ENCODE data around the gene TMEM150A.

The TMEM150A gene

DNA sequence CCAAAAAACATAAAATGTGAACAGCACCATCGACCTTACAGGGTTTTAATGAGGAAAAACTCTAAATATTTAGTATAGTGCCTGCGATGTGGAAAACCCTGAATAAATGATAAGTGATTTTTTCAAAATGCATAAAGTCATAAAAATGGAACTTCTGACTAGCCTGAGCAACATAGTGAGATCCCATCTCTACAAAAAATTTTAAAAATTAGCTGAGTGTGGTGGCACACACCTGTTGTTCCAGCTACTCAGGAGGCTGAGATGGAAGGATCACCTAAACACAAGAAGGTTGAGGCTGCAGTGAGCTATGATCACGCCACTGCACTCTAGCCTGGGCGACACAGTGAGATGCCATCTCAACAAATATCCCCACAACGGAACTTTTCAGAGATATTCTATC lies 45.4 kb downstream of the TMEM150A start:
- no peak overlapping the region for H3K4me3 ChIP-seq (ENCODE audit: low read depth, low read length)
- no peak for DNase-seq (ENCODE audit: low read depth, low spot score)
- in situ Hi-C loops (cut with HindIII; ENCODE audit: low sequenced_read_pairs): no loop called here
- TF ChIP-seq, protein P1, sequence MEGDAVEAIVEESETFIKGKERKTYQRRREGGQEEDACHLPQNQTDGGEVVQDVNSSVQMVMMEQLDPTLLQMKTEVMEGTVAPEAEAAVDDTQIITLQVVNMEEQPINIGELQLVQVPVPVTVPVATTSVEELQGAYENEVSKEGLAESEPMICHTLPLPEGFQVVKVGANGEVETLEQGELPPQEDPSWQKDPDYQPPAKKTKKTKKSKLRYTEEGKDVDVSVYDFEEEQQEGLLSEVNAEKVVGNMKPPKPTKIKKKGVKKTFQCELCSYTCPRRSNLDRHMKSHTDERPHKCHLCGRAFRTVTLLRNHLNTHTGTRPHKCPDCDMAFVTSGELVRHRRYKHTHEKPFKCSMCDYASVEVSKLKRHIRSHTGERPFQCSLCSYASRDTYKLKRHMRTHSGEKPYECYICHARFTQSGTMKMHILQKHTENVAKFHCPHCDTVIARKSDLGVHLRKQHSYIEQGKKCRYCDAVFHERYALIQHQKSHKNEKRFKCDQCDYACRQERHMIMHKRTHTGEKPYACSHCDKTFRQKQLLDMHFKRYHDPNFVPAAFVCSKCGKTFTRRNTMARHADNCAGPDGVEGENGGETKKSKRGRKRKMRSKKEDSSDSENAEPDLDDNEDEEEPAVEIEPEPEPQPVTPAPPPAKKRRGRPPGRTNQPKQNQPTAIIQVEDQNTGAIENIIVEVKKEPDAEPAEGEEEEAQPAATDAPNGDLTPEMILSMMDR (IDR thresholded peaks at IDR 0.05; ENCODE audit: low read depth, low read length): no peak

DNA sequence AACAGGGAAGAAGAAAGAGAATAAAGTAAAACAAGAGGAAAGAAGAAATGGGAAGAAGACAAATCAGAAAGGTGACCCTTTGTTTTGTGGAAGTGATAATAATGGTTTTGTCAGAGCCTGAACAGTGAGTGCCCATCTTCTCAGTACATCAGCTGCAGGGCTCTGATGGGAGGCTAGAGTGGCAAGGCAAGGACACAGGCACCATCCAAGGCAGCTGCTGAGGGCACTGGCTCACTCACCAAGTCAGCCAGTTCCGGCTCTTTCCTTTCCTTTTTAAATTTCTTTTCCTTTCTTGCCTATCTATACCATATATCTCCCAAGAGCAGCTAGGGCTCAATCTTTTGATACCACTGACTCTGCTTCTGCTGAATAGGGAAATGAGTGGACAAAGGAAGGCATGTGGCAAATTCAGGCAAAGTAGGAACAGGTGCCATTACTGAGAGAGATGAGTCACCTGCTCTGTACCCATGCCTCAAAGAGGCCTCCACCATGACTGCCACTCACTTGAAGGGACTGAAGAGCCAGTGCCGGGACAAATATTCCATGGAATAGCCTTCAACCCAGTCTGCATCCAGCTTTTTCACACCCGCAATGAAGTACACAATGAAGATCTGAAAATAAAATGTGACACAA lies 47.4 kb downstream of the TMEM150A start:
- H3K4me3 ChIP-seq (ENCODE audit: low read depth, low read length): no peak overlapping the region
- DNase-seq (ENCODE audit: low read depth, low spot score): no peak
- TF ChIP-seq, protein P1 (IDR thresholded peaks at IDR 0.05; ENCODE audit: low read depth, low read length): no peak
- in situ Hi-C loops (cut with HindIII; ENCODE audit: low sequenced_read_pairs): no loop called here

DNA sequence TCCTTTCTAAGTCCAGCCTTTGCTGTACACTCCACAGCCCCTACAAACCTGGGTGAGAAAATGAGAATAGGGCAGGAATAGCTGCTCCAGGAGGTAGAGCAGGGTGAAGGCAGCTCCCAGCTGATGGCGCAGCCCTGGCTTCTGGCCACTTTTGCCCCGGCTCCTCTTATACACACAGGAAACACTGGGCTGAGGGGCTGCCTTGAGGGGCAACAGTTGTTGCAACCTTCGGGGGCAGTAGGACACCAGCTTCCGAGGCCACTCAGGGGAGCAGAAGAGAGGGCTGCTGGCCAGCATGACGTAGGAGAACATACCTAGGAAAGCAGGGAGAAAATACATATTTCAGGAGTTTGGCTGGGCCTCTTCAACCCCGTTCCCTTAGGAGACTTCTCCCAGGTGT lies 49.3 kb downstream of the TMEM150A start:
- TF ChIP-seq, protein P1 (IDR thresholded peaks at IDR 0.05; ENCODE audit: low read depth, low read length): no peak
- in situ Hi-C loops (cut with HindIII; ENCODE audit: low sequenced_read_pairs): no loop called here
- H3K4me3 ChIP-seq (ENCODE audit: low read depth, low read length): no peak overlapping the region
- no peak for DNase-seq (ENCODE audit: low read depth, low spot score)

DNA sequence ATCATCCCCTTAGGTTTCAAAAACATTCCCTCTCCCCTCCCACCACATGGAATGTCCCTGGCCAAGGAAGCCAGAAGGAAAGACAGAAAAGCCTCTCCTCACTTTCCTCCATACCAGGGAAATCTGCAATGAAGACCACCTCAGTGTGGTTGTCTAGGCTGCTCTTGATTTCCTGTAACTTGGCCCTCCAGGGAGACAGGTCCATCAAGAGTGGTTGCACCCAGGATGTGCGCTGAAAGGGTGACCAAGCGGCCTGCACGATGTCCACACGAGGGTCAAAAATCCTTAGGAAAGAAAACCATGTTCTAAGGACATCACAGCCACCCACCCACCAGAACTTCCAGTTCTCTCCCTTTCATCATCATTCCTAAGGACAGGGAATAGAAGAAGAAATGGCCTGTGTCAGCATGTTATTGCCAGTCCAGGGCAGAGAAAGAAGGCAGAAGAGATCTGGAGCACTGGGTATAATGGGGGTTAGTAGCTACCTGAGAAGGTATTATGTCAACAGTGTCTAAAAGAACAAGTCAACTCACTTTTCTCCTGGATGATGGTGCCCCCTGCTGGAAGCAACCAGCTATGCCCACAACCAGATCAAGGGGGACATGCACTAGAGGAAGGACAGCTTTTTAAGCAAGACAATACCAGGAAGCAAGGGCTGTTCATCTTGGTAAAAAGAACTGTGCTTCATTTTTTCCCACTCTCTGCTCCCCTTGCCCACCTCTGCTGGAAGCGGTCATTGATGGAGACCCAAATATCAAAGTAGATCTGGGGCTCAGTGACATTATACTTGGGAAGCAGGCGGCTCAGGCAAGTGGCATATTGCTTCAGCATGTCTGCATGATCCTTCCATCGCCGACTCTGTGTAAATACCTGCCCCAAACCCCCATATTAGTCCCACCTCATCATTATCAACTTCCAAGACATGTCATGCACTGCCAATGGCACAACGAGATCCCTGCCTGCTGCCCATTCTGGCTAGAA lies 50.5 kb downstream of the TMEM150A start:
- in situ Hi-C loops (cut with HindIII; ENCODE audit: low sequenced_read_pairs): no loop called here
- TF ChIP-seq, protein P1 (IDR thresholded peaks at IDR 0.05; ENCODE audit: low read depth, low read length): peak; percentile 93

DNA sequence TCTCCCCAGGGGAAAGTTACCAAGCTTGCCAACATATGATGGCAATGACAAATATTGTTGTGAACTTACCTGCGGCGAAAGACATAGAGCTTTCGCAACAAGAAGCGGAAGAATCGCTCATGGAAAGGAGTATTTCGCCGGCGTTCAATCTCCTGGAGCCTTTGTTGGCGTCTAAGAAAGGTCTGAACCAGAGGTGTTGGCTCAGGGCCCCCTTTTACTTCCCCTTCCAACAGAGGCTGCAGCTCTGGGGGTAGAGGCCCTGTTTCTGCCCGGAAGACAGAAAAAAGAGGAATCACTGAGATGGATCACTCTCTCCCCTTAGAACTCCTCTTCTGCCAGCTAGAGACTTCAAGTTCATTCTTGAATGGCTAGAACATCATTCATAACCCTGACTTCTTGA lies 52.0 kb downstream of the TMEM150A start:
- TF ChIP-seq, protein P1 (IDR thresholded peaks at IDR 0.05; ENCODE audit: low read depth, low read length): no peak
- no peak overlapping the region for H3K4me3 ChIP-seq (ENCODE audit: low read depth, low read length)
- in situ Hi-C loops (cut with HindIII; ENCODE audit: low sequenced_read_pairs): no loop called here
- no peak for DNase-seq (ENCODE audit: low read depth, low spot score)

More for the DNA sequence above, 50.5 kb downstream of the TMEM150A start:
- H3K4me3 ChIP-seq (ENCODE audit: low read depth, low read length): no peak overlapping the region
- peak; percentile 78 for DNase-seq (ENCODE audit: low read depth, low spot score)

DNA sequence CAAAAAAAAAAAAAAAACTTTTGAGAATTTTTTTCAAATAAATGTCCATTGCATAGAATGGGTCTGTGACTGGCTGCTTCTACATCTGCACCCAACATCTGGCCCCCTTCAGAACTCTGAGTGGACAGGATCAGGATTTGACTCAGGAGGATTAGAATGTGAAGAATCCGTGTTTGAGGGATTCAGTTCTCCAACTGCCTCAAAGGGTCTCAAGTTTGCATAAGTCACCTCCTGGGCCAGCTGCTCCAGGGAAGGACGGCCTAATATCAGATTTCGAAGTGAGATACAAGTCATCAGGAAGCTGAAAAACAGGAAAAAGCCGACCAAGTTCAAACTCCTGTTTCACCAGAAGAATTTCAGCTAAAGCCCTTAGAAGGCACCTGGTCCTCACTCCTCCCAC lies 52.7 kb downstream of the TMEM150A start:
- in situ Hi-C loops (cut with HindIII; ENCODE audit: low sequenced_read_pairs): loop anchor here (25.0 kb wide), 1 partner anchor 138 kb away; the partner anchor contains the start of genes CAPG and SH2D6
- DNase-seq (ENCODE audit: low read depth, low spot score): peak; percentile 89

More for the DNA sequence above, 52.7 kb downstream of the TMEM150A start:
- TF ChIP-seq, protein P1 (IDR thresholded peaks at IDR 0.05; ENCODE audit: low read depth, low read length): no peak
- no peak overlapping the region for H3K4me3 ChIP-seq (ENCODE audit: low read depth, low read length)

Measured in astrocyte of the spinal cord (primary cell).